T-helper 22 cell (primary cell): ENCODE measurements around the gene IL7R.

ENCODE experiments used
- DNase-seq: peaks from one replicate; pipeline ENCODE4 v3.0.0-alpha.2; 2020; ENCODE audit warnings: low read depth

IL7R gene

GRCh38 chr5:35856765-35857351, at the start of gene IL7R:
IL7R (plus strand) TSS chr5:35856891; CDS start chr5:35856978, 87 bp downstream.
- DNase-seq: no peak

GRCh38 chr5:35810601-35811000, 46.1 kb upstream of the IL7R start:
- no peak for DNase-seq

GRCh38 chr5:35811108-35811741, 45.5 kb upstream of the IL7R start:
- peak; percentile 23 for DNase-seq

GRCh38 chr5:35813521-35813920, 43.2 kb upstream of the IL7R start:
- DNase-seq: no peak

- no peak for DNase-seq
These were observed 41.4 kb upstream of the IL7R start for GRCh38 chr5:35815089-35815936.

GRCh38 chr5:35816881-35817521, 39.7 kb upstream of the IL7R start:
- DNase-seq: peak; percentile 38

GRCh38 chr5:35819026-35819425, 37.7 kb upstream of the IL7R start:
- DNase-seq: no peak

GRCh38 chr5:35819668-35820067, 37.0 kb upstream of the IL7R start:
- DNase-seq: no peak

- DNase-seq: no peak
These were observed 36.0 kb upstream of the IL7R start for GRCh38 chr5:35820735-35821134.

GRCh38 chr5:35821513-35821912, 35.2 kb upstream of the IL7R start:
- DNase-seq: no peak

- no peak for DNase-seq
These were observed 34.2 kb upstream of the IL7R start for GRCh38 chr5:35822511-35822910.

- DNase-seq: no peak
These were observed 33.2 kb upstream of the IL7R start for GRCh38 chr5:35823347-35824098.

- no peak for DNase-seq
These were observed 30.6 kb upstream of the IL7R start for GRCh38 chr5:35826056-35826455.

GRCh38 chr5:35826554-35826953, 30.1 kb upstream of the IL7R start:
- no peak for DNase-seq

- DNase-seq: no peak
These were observed 28.6 kb upstream of the IL7R start for GRCh38 chr5:35828082-35828598.

GRCh38 chr5:35830587-35830986, 26.1 kb upstream of the IL7R start:
- peak; percentile 43 for DNase-seq

GRCh38 chr5:35832762-35833161, 23.9 kb upstream of the IL7R start:
- DNase-seq: no peak

- DNase-seq: no peak
These were observed 23.5 kb upstream of the IL7R start for GRCh38 chr5:35833224-35833623.

- DNase-seq: no peak
These were observed 20.6 kb upstream of the IL7R start for GRCh38 chr5:35835796-35836742.

- DNase-seq: no peak
These were observed 18.2 kb upstream of the IL7R start for GRCh38 chr5:35838370-35839042.
